HG03064 (cell line): ENCODE data around the gene TMEM267.
"Not testable (repeated sequence)": the region's sequence is repeated elsewhere in the genome, so short reads cannot be mapped to it uniquely, and the experiment has no call there.

Experiments used
- ATAC-seq: cut with Tn5 transposase; IDR thresholded peaks from one replicate; pipeline ENCODE4 v1.9.1; 2021; ENCODE audit warnings: low read depth; ENCODE audit not compliant: unreplicated experiment

Gene TMEM267

GRCh38 chr5:43411495-43411894 is 72.2 kb downstream of the TMEM267 start:
- no peak for ATAC-seq

DNA sequence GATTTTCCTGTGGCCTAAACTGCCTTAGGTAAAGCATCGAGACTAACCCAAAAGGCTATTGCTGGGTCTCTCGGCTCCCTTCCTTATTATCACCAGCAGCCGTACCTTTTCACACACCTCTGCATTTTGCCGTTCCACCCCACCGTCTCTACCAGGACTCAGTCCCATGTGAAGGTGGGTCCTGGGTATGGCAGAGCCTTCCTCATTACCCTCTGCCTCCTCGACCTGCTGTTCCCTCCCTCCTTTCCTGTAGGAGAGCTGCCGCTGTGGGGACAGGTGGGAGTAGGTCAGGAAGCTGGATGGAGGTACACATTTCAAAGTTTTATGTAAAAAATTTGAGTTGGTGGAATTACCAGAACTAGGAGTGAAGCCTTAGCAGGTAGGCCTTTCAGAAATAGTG is 73.3 kb downstream of the TMEM267 start:
- ATAC-seq: no peak

GRCh38 chr5:43409809-43410271 is 73.8 kb downstream of the TMEM267 start:
- no peak for ATAC-seq

- not testable (repeated sequence) for ATAC-seq
Measured at GRCh38 chr5:43402524-43403066, 81.1 kb downstream of the TMEM267 start.

DNA sequence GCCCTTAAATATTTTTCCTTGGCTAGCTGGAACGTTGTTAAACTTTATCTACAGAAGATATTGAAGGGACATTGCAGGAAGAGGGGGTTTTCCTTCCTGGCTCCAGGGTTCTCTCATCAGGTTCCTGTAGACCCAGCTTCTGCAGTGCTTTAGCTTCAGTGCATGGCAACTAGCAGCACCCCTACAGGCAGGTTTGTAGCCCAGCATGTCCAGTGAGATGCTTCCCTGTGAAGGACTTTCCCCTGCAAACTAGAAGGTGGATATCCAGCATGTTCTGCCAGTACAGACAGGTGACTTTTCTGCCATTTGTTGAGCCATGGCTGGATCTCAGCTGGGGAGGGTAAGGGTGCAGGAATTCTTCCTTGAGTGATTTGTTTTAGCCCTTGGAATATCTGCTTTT is 81.8 kb downstream of the TMEM267 start:
- no peak for ATAC-seq

DNA sequence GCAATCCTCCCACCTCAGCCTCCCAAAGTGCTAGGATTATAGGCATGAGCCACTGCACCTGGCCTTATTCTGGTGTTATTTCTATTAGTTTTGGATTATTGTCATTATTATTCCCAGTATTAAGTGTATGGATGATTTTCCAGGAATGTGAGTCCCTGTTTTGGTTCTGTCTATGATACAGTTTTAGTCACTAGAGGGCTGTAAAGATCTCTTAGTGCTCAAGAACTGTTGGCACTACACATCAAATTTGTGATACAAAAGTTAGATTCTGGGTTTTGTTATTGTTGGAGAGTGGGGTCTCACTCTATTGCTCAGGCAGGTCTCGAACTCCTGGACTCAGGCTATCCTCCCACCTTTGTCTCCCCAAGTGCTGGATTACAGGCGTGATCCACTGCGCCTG is 83.6 kb downstream of the TMEM267 start:
- no peak for ATAC-seq

GRCh38 chr5:43396762-43397304 is 86.8 kb downstream of the TMEM267 start:
- peak; percentile 92 for ATAC-seq
